ENCODE measurements around the gene EMD. TPM values are rescaled to one million over a fixed set of nuclear protein-coding genes. Genes with fewer than 3 reads are reported as not detected.

The EMD gene
- total RNA-seq, 1 donor from 2014 or later, result 49.3 TPM

GRCh38 chrX:154426916-154427770, 48.0 kb downstream of the EMD start:
- ATAC-seq, result no peak

DNA sequence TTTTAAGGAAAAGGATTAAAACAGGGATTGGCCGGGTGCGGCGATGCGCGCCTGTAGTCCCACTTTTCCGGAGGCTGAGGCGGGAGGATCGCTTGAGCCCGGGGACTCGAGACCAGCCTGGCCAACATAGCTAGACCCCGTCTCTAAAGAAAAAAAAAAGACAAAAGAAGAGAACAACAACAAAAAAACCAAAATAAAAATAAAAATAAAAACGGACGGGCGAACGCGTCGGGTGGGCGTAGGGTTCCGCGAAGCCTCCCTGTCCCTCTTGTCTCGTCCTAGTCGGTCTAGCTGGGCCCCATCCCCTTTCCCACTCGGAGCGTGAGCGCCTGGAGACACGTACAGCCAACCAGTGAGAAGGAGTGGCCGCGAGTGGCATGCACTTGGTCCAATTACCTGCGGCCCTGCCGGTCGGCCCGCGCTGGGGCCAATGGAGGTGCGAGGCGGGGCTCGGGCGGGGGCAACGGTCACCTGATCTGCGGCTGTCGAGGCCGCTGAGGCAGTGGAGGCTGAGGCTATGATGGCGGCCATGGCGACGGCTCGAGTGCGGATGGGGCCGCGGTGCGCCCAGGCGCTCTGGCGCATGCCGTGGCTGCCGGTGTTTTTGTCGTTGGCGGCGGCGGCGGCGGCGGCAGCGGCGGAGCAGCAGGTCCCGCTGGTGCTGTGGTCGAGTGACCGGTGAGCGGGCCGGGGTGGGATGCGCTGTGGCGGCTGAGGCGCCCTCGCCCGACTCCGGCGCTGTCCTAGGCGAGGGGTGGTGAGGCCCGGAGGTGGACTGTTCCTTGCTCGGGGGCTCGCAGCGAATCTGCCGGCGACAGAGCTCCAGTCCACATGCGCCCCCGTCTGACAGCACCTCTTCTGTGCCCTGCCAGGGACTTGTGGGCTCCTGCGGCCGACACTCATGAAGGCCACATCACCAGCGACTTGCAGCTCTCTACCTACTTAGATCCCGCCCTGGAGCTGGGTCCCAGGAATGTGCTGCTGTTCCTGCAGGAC, 49.4 kb downstream of the EMD start, which contains the start of gene ATP6AP1:
Gene ATP6AP1, plus strand, starts transcription at position 502 of the 996 bp plus-strand sequence. Its CDS starts 16 bp downstream, at position 518.
- ATAC-seq, result peak; percentile 96

- no peak for ATAC-seq
Measured at GRCh38 chrX:154429711-154430110, 50.6 kb downstream of the EMD start.

GRCh38 chrX:154430479-154430878, 51.4 kb downstream of the EMD start:
- ATAC-seq, result no peak

- ATAC-seq, result peak; percentile 14
Measured at GRCh38 chrX:154430916-154431315, 51.8 kb downstream of the EMD start.

Other genes starting within 250 kb of the EMD start
- not detected for gene OPN1LW, start 235.1 kb upstream of the EMD start, total RNA-seq
- not detected for gene OPN1MW, start 196.7 kb upstream of the EMD start, total RNA-seq
- gene OPN1MW2, start 159.5 kb upstream of the EMD start, total RNA-seq, result not detected
- gene OPN1MW3, start 121.7 kb upstream of the EMD start, total RNA-seq, result not detected
- not detected for gene TEX28, start 84.2 kb upstream of the EMD start, total RNA-seq
- not detected for gene TKTL1, start 83.5 kb upstream of the EMD start, total RNA-seq
- gene FLNA, start 4.7 kb upstream of the EMD start, total RNA-seq, result 417 TPM
- gene RPL10, start 19.1 kb downstream of the EMD start, total RNA-seq, result 2,565 TPM
- gene DNASE1L1, start 30.0 kb downstream of the EMD start, total RNA-seq, result 22.8 TPM
- gene TAFAZZIN, start 32.2 kb downstream of the EMD start, total RNA-seq, result 18.1 TPM
- 63.2 TPM for gene ATP6AP1, start 49.4 kb downstream of the EMD start, total RNA-seq
- 33.8 TPM for gene GDI1, start 57.9 kb downstream of the EMD start, total RNA-seq
- 17.9 TPM for gene FAM50A, start 64.8 kb downstream of the EMD start, total RNA-seq
- gene PLXNA3, start 79.0 kb downstream of the EMD start, total RNA-seq, result 7.1 TPM
- gene LAGE3, start 100.0 kb downstream of the EMD start, total RNA-seq, result 15.1 TPM
- gene UBL4A, start 107.3 kb downstream of the EMD start, total RNA-seq, result 32.3 TPM
- gene SLC10A3, start 111.3 kb downstream of the EMD start, total RNA-seq, result 20.6 TPM
- gene FAM3A, start 136.9 kb downstream of the EMD start, total RNA-seq, result 40.6 TPM
- 75.4 TPM for gene G6PD, start 167.6 kb downstream of the EMD start, total RNA-seq
- 16.1 TPM for gene IKBKG, start 168.3 kb downstream of the EMD start, total RNA-seq
- not detected for gene CTAG1A, start 205.8 kb downstream of the EMD start, total RNA-seq
- not detected for gene CTAG1B, start 240.0 kb downstream of the EMD start, total RNA-seq